Keratinocyte (primary cell): ENCODE results near the gene ABCG1. TPM values are rescaled to one million over a fixed set of nuclear protein-coding genes. Genes with fewer than 3 reads are reported as not detected.

Experiments
- DNase-seq: peaks from one replicate; pipeline ENCODE4 v3.0.0-alpha.2; 2011; ENCODE audit warnings: low read depth, missing footprints, low spot score
- FAIRE-seq: peaks from 2 replicates; lab custom pipeline; 2011; peaks lifted over from hg19 to GRCh38; lab: Jason Lieb, UNC
- H2AFZ ChIP-seq: 2 replicates; pipeline ENCODE4 v1.6.0; 2012; ENCODE audit warnings: low read length, control low read depth, inconsistent platforms; ENCODE audit not compliant: control insufficient read depth
- H3K27ac ChIP-seq: 2 replicates; pipeline ENCODE4 v1.5.1; 2011; ENCODE audit warnings: low read length; ENCODE audit not compliant: control insufficient read depth, insufficient read depth
- H3K27me3 ChIP-seq: 3 replicates; pipeline ENCODE4 v1.6.0; 2011; ENCODE audit warnings: low read length; ENCODE audit not compliant: control insufficient read depth, insufficient read depth; ENCODE audit errors: extremely low read depth
- H3K36me3 ChIP-seq, 2 experiments: 2 replicates in 1 of 2; 3 replicates in 1 of 2; pipeline ENCODE4 v1.5.1; 2011; ENCODE audit warnings: low read length in 2 of 2, mild to moderate bottlenecking in 1 of 2; ENCODE audit not compliant: control insufficient read depth in 2 of 2, insufficient read depth in 2 of 2; ENCODE audit errors: extremely low read depth in 1 of 2
- H3K4me1 ChIP-seq: 3 replicates; pipeline ENCODE4 v1.5.1; 2011; ENCODE audit warnings: low read length; ENCODE audit not compliant: control insufficient read depth, insufficient read depth; ENCODE audit errors: extremely low read depth
- H3K4me2 ChIP-seq: 3 replicates; pipeline ENCODE4 v1.6.0; 2011; ENCODE audit warnings: low read depth, low read length; ENCODE audit not compliant: control insufficient read depth, insufficient read depth; ENCODE audit errors: extremely low read depth
- H3K4me3 ChIP-seq, 3 experiments: fragments of 200-600 bp in 1 of 3; sonication (generic) in 1 of 3; 2 replicates in 2 of 3; 3 replicates in 1 of 3; pipeline ENCODE4 v1.5.1; 2011 to 2016; ENCODE audit warnings: low read length in 3 of 3, mild to moderate bottlenecking in 3 of 3, control low read depth in 2 of 3, inconsistent platforms in 1 of 3, low read depth in 1 of 3, mixed read lengths in 1 of 3, mixed run types in 1 of 3, moderate library complexity in 1 of 3; ENCODE audit not compliant: control insufficient read depth in 2 of 3, insufficient read depth in 2 of 3; ENCODE audit errors: extremely low read depth in 1 of 3
- H3K79me2 ChIP-seq: 2 replicates; pipeline ENCODE4 v1.6.0; 2012; ENCODE audit warnings: low read length; ENCODE audit not compliant: control insufficient read depth, insufficient read depth
- H3K9ac ChIP-seq: 3 replicates; pipeline ENCODE4 v1.6.0; 2011; ENCODE audit warnings: low read length; ENCODE audit not compliant: control insufficient read depth, insufficient read depth; ENCODE audit errors: extremely low read depth
- H3K9me1 ChIP-seq: 3 replicates; pipeline ENCODE4 v1.6.0; 2011; ENCODE audit warnings: low read length; ENCODE audit not compliant: control insufficient read depth, insufficient read depth; ENCODE audit errors: extremely low read depth
- H3K9me3 ChIP-seq: 2 replicates; pipeline ENCODE4 v1.5.1; 2012; ENCODE audit warnings: low read depth, low read length; ENCODE audit not compliant: control insufficient read depth
- H4K20me1 ChIP-seq: 3 replicates; pipeline ENCODE4 v1.6.0; 2011; ENCODE audit warnings: low read length; ENCODE audit not compliant: control insufficient read depth, insufficient read depth; ENCODE audit errors: extremely low read depth
- CTCF ChIP-seq, 3 experiments: IDR thresholded peaks in 1 of 3; conservative IDR thresholded peaks in 1 of 3; optimal IDR thresholded peaks in 1 of 3; 2 replicates in 2 of 3; 3 replicates in 1 of 3; pipeline versions ENCODE3 to v1.5.1; 2011; ENCODE audit warnings: low read length in 3 of 3, mild to moderate bottlenecking in 3 of 3, moderate library complexity in 2 of 3, control low read depth in 1 of 3, inconsistent platforms in 1 of 3; ENCODE audit not compliant: insufficient read depth in 2 of 3; ENCODE audit errors: extremely low read depth in 1 of 3
- EZH2 ChIP-seq: IDR thresholded peaks from one replicate; pipeline ENCODE4 v1.6.1; 2012; ENCODE audit warnings: inconsistent platforms, mild to moderate bottlenecking, low read length, moderate library complexity
- dilution Hi-C: fragments of 300-500 bp; cut with MboI; formaldehyde crosslinking; loops from one replicate; pipeline ENCODE4 v1.7.0; 2020; ENCODE audit warnings: low sequenced_read_pairs; ENCODE audit not compliant: extremely low pct_ligation_motif_present
- polyA plus RNA-seq, 5 experiments: library from polyadenylated mRNA; depleted of rRNA in 3 of 5; stranded (reverse) in 3 of 5; stranded (forward) in 1 of 5; unstranded in 1 of 5; fragments of >200 nt; gene quantifications; 1 replicate in 1 of 5; 2 replicates in 3 of 5; 3 replicates in 1 of 5; pipeline versions ENCODE4 v1.2.1 to v1.2.3, GENCODE V29; 2011 to 2012; ENCODE audit warnings: missing spikeins in 2 of 5, low read depth in 1 of 5, low replicate concordance in 1 of 5

The ABCG1 gene
- polyA plus RNA-seq, 1 donor (not counting 4 experiments of a cell fraction or from before 2014, with no cell fraction given): 3.3 TPM

DNA sequence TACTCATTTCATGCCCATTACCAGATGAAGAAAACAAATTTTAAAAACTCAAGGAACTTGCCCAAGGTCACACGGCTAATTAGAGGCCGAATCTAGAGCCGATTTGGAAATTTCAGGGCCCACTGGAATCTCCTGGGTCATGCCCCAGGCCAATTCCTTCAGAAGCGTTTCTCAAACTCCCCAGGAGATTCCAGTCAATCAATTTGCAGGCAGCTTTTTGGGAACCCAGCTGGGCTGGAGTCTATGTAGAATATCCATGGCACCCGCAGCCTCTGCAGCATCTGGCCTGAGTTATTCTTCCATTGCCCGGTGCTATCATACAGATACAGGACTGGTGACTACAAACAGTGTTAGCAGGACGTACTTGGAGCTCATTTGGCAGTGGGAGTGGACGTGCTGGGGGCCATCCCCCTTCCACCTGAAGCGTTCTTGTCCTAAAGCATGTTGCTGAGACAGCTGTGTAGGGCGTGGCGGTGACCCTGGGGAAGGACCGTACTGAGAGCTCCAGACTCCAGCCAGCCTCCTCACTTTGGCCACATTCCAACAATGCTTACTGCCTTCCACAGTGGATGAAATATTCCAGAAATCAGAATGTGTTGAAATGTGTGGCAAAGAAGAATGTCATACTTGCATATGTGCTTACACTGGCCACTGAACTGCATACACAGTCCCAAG, 38.3 kb downstream of the ABCG1 start:
- H3K4me2 ChIP-seq: no peak overlapping the region
- H3K79me2 ChIP-seq: no peaks in the 10 kb centered on the region
- DNase-seq (no peak), FAIRE-seq (no peak)
- no peak overlapping the region for H3K9ac ChIP-seq
- no peaks in the 10 kb centered on the region for H3K4me1 ChIP-seq
- no peak overlapping the region for H3K4me3 ChIP-seq
- TF ChIP-seq CTCF (optimal IDR thresholded peaks at IDR 0.05 in 1 of 3, IDR thresholded peaks at IDR 0.05 in 1 of 3, conservative IDR thresholded peaks at IDR 0.05 in 1 of 3; ENCODE audit: extremely low read depth in 1 of 3, insufficient read depth in 2 of 3, low read length in 3 of 3) (no peak), EZH2 (no peak)
- no peak overlapping the region for H2AFZ ChIP-seq
- H4K20me1 ChIP-seq: peaks cover 3% of the 10 kb centered on the region
- no peaks in the 10 kb centered on the region for H3K9me1 ChIP-seq
- H3K36me3 ChIP-seq: no peaks in the 10 kb centered on the region
- no peaks in the 10 kb centered on the region for H3K9me3 ChIP-seq
- dilution Hi-C loops: no loop called here
- H3K27ac ChIP-seq: no peak overlapping the region
- peaks cover 20% of the 10 kb centered on the region for H3K27me3 ChIP-seq

GRCh38 chr21:42258150-42258884, 39.4 kb downstream of the ABCG1 start:
- Histone ChIP-seq H3K4me3 (no peak overlapping the region), H3K27ac (no peak overlapping the region), H4K20me1 (peaks cover 3% of the 10 kb centered on the region), H2AFZ (no peak overlapping the region), H3K79me2 (no peaks in the 10 kb centered on the region), H3K4me1 (peaks cover 4% of the 10 kb centered on the region), H3K27me3 (peaks cover 12% of the 10 kb centered on the region), H3K9me1 (no peaks in the 10 kb centered on the region), H3K36me3 (no peaks in the 10 kb centered on the region), H3K4me2 (no peak overlapping the region), H3K9me3 (no peaks in the 10 kb centered on the region), H3K9ac (no peak overlapping the region)
- peak; percentile 87 to 92 (median 89) for TF ChIP-seq CTCF (optimal IDR thresholded peaks at IDR 0.05 in 1 of 3, IDR thresholded peaks at IDR 0.05 in 1 of 3, conservative IDR thresholded peaks at IDR 0.05 in 1 of 3; ENCODE audit: extremely low read depth in 1 of 3, insufficient read depth in 2 of 3, low read length in 3 of 3)
- TF ChIP-seq EZH2: no peak
- dilution Hi-C loops: no loop called here
- FAIRE-seq (no peak), DNase-seq (no peak)
